SU-DHL-6 (cell line): ENCODE measurements around the gene IFT20.

Experiments
- EZH2phosphoT487 ChIP-seq: fragments of 200-600 bp; sonication (generic), shearing (Covaris generic); conservative IDR thresholded peaks from 2 replicates; pipeline ENCODE4 v1.6.1; 2018; ENCODE audit warnings: mild to moderate bottlenecking, antibody characterized with exemption, low read length, moderate library complexity, mixed read lengths
- TF ChIP-seq, protein P1 (sequence below): fragments of 200-600 bp; sonication (generic); IDR thresholded peaks from one replicate; pipeline ENCODE4 v1.5.1; 2017; ENCODE audit warnings: antibody characterized with exemption, mild to moderate bottlenecking, low read length, moderate library complexity; ENCODE audit not compliant: insufficient read depth, poor library complexity, severe bottlenecking

DNA sequence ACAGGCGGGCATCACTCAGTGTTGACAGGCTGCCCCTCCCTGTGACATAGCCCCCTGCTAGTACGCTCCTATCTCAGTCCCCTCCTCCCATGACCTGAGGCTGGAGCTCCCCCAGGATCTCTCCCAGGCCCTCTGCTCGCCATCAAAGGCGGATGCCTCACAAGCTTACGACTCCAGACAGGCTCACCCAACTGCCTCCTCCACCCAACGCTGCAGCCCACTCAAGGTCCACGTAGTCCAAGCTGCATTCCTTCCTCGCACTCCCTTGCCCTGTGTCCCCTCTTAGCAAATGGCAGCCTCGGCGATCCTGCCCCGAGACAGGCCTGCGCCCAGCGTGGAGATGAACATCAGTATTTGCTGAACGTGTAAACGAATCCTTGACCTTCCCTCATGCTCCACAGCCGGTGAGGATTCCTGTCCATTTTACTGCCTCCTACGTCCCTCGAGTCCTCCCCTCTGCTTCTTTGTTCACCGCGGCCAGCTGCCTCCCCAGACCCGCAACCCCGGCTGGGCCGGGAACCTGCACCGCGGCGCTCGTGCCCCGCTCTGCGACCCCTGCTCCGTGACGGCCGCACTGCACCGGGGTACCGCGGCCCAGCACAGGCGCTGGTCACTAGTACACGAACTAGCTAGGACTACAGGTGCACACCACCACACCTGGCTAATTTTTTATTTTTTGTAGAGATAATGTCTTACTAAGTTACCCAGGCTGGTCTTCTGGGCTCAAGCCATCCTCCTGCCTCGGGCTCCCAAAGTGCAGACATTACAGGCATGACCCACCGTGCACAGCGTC lies 17.1 kb downstream of the IFT20 start:
- TF ChIP-seq, protein P1, sequence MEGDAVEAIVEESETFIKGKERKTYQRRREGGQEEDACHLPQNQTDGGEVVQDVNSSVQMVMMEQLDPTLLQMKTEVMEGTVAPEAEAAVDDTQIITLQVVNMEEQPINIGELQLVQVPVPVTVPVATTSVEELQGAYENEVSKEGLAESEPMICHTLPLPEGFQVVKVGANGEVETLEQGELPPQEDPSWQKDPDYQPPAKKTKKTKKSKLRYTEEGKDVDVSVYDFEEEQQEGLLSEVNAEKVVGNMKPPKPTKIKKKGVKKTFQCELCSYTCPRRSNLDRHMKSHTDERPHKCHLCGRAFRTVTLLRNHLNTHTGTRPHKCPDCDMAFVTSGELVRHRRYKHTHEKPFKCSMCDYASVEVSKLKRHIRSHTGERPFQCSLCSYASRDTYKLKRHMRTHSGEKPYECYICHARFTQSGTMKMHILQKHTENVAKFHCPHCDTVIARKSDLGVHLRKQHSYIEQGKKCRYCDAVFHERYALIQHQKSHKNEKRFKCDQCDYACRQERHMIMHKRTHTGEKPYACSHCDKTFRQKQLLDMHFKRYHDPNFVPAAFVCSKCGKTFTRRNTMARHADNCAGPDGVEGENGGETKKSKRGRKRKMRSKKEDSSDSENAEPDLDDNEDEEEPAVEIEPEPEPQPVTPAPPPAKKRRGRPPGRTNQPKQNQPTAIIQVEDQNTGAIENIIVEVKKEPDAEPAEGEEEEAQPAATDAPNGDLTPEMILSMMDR = no peak
- TF ChIP-seq EZH2phosphoT487 = no peak
